Measurements from ENCODE around the gene UBE2I. TPM values are rescaled to one million over a fixed set of nuclear protein-coding genes. Genes with fewer than 3 reads are reported as not detected.

UBE2I gene
- total RNA-seq, 1 experiment from 2014 or later: 271 TPM

DNA sequence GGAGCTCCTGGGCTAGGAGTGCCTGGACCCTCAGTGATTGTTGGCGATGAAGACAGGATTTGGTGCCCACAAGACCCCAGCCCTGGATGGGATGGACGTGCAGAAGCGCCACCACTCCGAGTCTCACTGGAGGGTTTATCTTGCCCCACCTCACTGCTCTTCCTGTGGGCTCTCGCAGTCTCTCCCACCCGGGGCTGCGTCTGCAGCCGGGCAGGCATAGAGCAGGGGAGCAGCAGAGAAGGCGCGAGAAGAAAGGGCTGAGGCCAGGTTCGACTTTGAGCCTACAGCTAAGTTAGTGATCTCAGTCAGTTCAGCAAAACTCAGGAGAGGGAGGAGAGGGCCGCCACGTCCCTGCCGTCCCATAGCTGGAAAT lies 6.6 kb downstream of the UBE2I start:
- Histone ChIP-seq H3K27ac (no peak overlapping the region), H3K4me2 (no peak overlapping the region), H3K4me3 (no peak overlapping the region), H3K79me2 (ENCODE audit: low read depth) (peaks cover 61% of the 10 kb centered on the region), H2AFZ (no peak overlapping the region), H3K9me2 (ENCODE audit: insufficient read depth) (no peaks in the 10 kb centered on the region), H3K4me1 (replicated peaks; ENCODE audit: insufficient read depth) (peaks cover 12% of the 10 kb centered on the region), H3K9me3 (ENCODE audit: insufficient read depth, low read depth) (no peaks in the 10 kb centered on the region), H4K20me1 (ENCODE audit: insufficient read depth) (peaks cover 77% of the 10 kb centered on the region), H3K36me3 (ENCODE audit: low read depth) (peaks cover 33% of the 10 kb centered on the region), H3F3A (ENCODE audit: insufficient read depth, low read depth) (no peaks in the 10 kb centered on the region), H3K27me3 (ENCODE audit: insufficient read depth, low read depth) (no peaks in the 10 kb centered on the region)
- TF ChIP-seq CTCF (conservative IDR thresholded peaks at IDR 0.05): no peak
- no peak for TF ChIP-seq EZH2 (IDR thresholded peaks at IDR 0.05; ENCODE audit: low read depth)
- no peak for DNase-seq
- BruUV-seq (replicated peaks): no TSS peak
- intact Hi-C loops (cut with micrococcal nuclease; ENCODE audit: unreplicated experiment): no loop called here
- ChIA-PET POLR2A (ENCODE audit: unreplicated experiment) (no interaction called here), CTCF (no interaction called here)

DNA sequence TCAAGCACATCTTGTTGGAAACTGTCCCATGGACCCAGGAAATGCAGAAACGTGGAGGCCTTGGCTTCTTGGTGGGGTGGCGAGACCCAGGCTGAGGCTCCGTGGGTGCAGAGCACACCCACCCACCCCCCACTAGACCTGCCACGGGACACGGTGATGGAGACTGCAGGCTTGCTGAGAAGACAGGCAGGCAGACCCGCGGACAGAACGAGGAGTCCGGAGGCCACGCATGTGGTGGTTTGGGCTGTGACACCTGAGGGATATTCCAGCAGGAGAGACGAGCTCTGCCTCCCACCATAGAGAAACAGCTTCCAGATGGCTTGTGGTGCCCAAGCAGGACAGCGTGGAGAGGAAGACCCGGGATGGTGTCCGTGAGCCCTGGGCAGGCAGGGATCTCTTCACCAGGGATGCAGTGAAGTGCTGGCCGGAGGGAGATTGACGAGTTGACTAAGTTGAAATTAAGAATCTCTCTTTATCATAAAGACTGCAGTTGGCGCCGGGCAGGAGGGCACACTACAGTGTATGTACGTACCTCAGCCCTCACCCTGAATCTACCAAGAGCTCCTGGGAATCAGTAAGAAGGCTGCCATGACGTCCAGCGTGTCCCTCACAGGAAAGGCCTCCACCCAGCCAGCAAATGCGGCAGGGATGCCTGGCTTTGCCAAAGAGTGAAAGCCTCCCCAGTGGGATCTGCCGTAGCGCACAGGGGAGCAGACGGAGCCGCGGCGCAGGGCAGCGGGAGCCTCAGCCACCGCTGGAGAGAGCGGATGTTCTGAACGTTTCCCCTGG lies 8.2 kb downstream of the UBE2I start:
- ChIA-PET CTCF (no interaction called here), POLR2A (ENCODE audit: unreplicated experiment) (no interaction called here)
- Histone ChIP-seq H3K4me2 (no peak overlapping the region), H3K27me3 (ENCODE audit: insufficient read depth, low read depth) (no peaks in the 10 kb centered on the region), H3K27ac (no peak overlapping the region), H4K20me1 (ENCODE audit: insufficient read depth) (peaks cover 60% of the 10 kb centered on the region), H3K4me1 (replicated peaks; ENCODE audit: insufficient read depth) (no peaks in the 10 kb centered on the region), H3K79me2 (ENCODE audit: low read depth) (peaks cover 44% of the 10 kb centered on the region), H3K9me3 (ENCODE audit: insufficient read depth, low read depth) (no peaks in the 10 kb centered on the region), H3K4me3 (no peak overlapping the region), H3K9me2 (ENCODE audit: insufficient read depth) (no peaks in the 10 kb centered on the region), H2AFZ (no peak overlapping the region), H3K36me3 (ENCODE audit: low read depth) (peaks cover 33% of the 10 kb centered on the region), H3F3A (ENCODE audit: insufficient read depth, low read depth) (no peaks in the 10 kb centered on the region)
- TF ChIP-seq CTCF (conservative IDR thresholded peaks at IDR 0.05): no peak
- no peak for TF ChIP-seq EZH2 (IDR thresholded peaks at IDR 0.05; ENCODE audit: low read depth)
- no TSS peak for BruUV-seq (replicated peaks)
- intact Hi-C loops (cut with micrococcal nuclease; ENCODE audit: unreplicated experiment): no loop called here
- no peak for DNase-seq

DNA sequence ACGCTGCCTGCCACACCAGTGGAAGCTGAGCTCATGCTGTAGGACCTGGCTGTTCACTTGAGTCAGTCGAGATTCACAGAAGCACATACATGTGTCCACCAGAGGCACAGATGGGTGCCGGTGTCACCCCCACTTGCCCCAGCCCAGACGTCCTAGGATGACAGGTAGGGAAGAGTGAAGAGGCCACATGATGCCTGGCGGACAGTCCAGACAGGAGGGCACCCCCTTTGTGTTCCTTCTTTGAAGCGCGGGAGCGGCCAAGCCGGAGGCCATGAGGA lies 8.8 kb downstream of the UBE2I start:
- no peaks in the 10 kb centered on the region for H3K27me3 ChIP-seq (ENCODE audit: insufficient read depth, low read depth)
- H3F3A ChIP-seq (ENCODE audit: insufficient read depth, low read depth): no peaks in the 10 kb centered on the region
- ChIA-PET POLR2A (ENCODE audit: unreplicated experiment) (no interaction called here), CTCF (no interaction called here)
- no peaks in the 10 kb centered on the region for H3K9me2 ChIP-seq (ENCODE audit: insufficient read depth)
- H3K79me2 ChIP-seq (ENCODE audit: low read depth): peaks cover 39% of the 10 kb centered on the region
- peaks cover 57% of the 10 kb centered on the region for H4K20me1 ChIP-seq (ENCODE audit: insufficient read depth)
- no peak overlapping the region for H2AFZ ChIP-seq
- H3K36me3 ChIP-seq (ENCODE audit: low read depth): peaks cover 33% of the 10 kb centered on the region
- no peak for TF ChIP-seq EZH2 (IDR thresholded peaks at IDR 0.05; ENCODE audit: low read depth)
- no peak for TF ChIP-seq CTCF (conservative IDR thresholded peaks at IDR 0.05)
- no peak for DNase-seq
- no TSS peak for BruUV-seq (replicated peaks)
- no peak overlapping the region for H3K4me2 ChIP-seq
- intact Hi-C loops (cut with micrococcal nuclease; ENCODE audit: unreplicated experiment): no loop called here
- H3K4me3 ChIP-seq: no peak overlapping the region
- H3K27ac ChIP-seq: no peak overlapping the region
- no peaks in the 10 kb centered on the region for H3K9me3 ChIP-seq (ENCODE audit: insufficient read depth, low read depth)
- H3K4me1 ChIP-seq (replicated peaks; ENCODE audit: insufficient read depth): no peaks in the 10 kb centered on the region
